OCI-LY7 (cell line): ENCODE data around the gene HIVEP3. TPM values are rescaled to one million over a fixed set of nuclear protein-coding genes. Genes with fewer than 3 reads are reported as not detected.

Experiments
- BruUV-seq: library from RNA; stranded (reverse); fragments of 400-500 nt; replicated peaks from 2 replicates; lab custom pipeline; 2021; lab: Mats Ljungman, UMichigan
- CTCF ChIA-PET: fragments of 300-600 bp; sonication (Branson Sonifier 250); formaldehyde crosslinking; loops from one replicate; lab custom pipeline; 2022; ENCODE audit warnings: antibody characterized with exemption; ENCODE audit not compliant: unreplicated experiment; lab: Charles Lee
- POLR2A ChIA-PET: fragments of 300-600 bp; sonication (Branson Sonifier 250); formaldehyde crosslinking; loops from one replicate; lab custom pipeline; 2022; ENCODE audit warnings: antibody characterized with exemption; lab: Charles Lee
- DNase-seq: peaks from one replicate; pipeline ENCODE4 v3.0.0-alpha.2; 2015; ENCODE audit warnings: low spot score
- H2AFZ ChIP-seq: fragments of 200-600 bp; sonication (generic), shearing (Covaris generic); 2 replicates; pipeline ENCODE4 v1.6.1; 2014; ENCODE audit warnings: mild to moderate bottlenecking, antibody characterized with exemption, low read length, moderate library complexity
- H3K27ac ChIP-seq: fragments of 200-600 bp; sonication (generic); 2 replicates; pipeline ENCODE4 v1.5.1; 2014; ENCODE audit warnings: mixed run types, low read depth, mild to moderate bottlenecking, moderate library complexity, low read length, inconsistent platforms; ENCODE audit not compliant: poor library complexity, severe bottlenecking
- H3K36me3 ChIP-seq: fragments of 200-600 bp; sonication (generic); 2 replicates; pipeline ENCODE4 v1.6.1; 2014; ENCODE audit warnings: mild to moderate bottlenecking, antibody characterized with exemption, low read length, moderate library complexity, mixed read lengths; ENCODE audit not compliant: insufficient read depth
- H3K4me1 ChIP-seq: fragments of 200-600 bp; sonication (generic); 2 replicates; pipeline ENCODE4 v1.5.1; 2014; ENCODE audit warnings: mild to moderate bottlenecking, low read length; ENCODE audit not compliant: insufficient read depth, poor library complexity, severe bottlenecking
- H3K4me2 ChIP-seq: fragments of 200-600 bp; sonication (generic); 2 replicates; pipeline ENCODE4 v1.6.1; 2014; ENCODE audit warnings: mild to moderate bottlenecking, low read length
- H3K4me3 ChIP-seq: fragments of 200-600 bp; sonication (generic); 2 replicates; pipeline ENCODE4 v1.5.1; 2014; ENCODE audit warnings: mild to moderate bottlenecking, low read depth, low read length; ENCODE audit not compliant: poor library complexity, severe bottlenecking
- H3K79me2 ChIP-seq: fragments of 200-600 bp; sonication (generic); 2 replicates; pipeline ENCODE4 v1.6.1; 2016; ENCODE audit warnings: low read depth, mild to moderate bottlenecking, low read length, moderate library complexity, mixed read lengths; ENCODE audit not compliant: insufficient read depth
- H3K9me2 ChIP-seq: fragments of 200-600 bp; sonication (generic); 2 replicates; pipeline ENCODE4 v1.6.1; 2016; ENCODE audit warnings: mild to moderate bottlenecking, low read length, mixed read lengths; ENCODE audit not compliant: insufficient read depth
- H3K9me3 ChIP-seq: fragments of 200-600 bp; sonication (generic); 2 replicates; pipeline ENCODE4 v1.6.1; 2014; ENCODE audit warnings: mild to moderate bottlenecking, mixed run types, low read length, mixed read lengths
- H4K20me1 ChIP-seq: fragments of 200-600 bp; sonication (generic); 2 replicates; pipeline ENCODE4 v1.6.1; 2014; ENCODE audit warnings: mild to moderate bottlenecking, antibody characterized with exemption, low read length, moderate library complexity, mixed read lengths; ENCODE audit not compliant: insufficient read depth
- EZH2phosphoT487 ChIP-seq: fragments of 200-600 bp; sonication (generic); IDR thresholded peaks from 2 replicates; pipeline ENCODE4 v1.6.1; 2018; ENCODE audit warnings: low read depth, borderline replicate concordance, mild to moderate bottlenecking, mixed run types, antibody characterized with exemption, low read length, moderate library complexity, mixed read lengths
- intact Hi-C: fragments of 100-400 bp; cut with micrococcal nuclease; formaldehyde crosslinking; loops from one replicate; pipeline ENCODE4 v1.10.0; 2022; ENCODE audit not compliant: unreplicated experiment
- total RNA-seq, 2 experiments: library from RNA; depleted of rRNA in 1 of 2; stranded (reverse); fragments of >200 nt in 1 of 2; shearing (Covaris generic) in 1 of 2; gene quantifications; 2 replicates each; pipeline ENCODE4 v1.2.3, GENCODE V29; 2014 to 2022
- TF ChIP-seq, protein P1 (sequence below): fragments of 200-600 bp; sonication (generic); conservative IDR thresholded peaks from 2 replicates; pipeline ENCODE4 v1.5.1; 2014; ENCODE audit warnings: mild to moderate bottlenecking, antibody characterized with exemption, low read length, moderate library complexity, mixed read lengths

HIVEP3 gene
- total RNA-seq, 2 experiments from 2014 or later, result 0.53 to 0.60 TPM

DNA sequence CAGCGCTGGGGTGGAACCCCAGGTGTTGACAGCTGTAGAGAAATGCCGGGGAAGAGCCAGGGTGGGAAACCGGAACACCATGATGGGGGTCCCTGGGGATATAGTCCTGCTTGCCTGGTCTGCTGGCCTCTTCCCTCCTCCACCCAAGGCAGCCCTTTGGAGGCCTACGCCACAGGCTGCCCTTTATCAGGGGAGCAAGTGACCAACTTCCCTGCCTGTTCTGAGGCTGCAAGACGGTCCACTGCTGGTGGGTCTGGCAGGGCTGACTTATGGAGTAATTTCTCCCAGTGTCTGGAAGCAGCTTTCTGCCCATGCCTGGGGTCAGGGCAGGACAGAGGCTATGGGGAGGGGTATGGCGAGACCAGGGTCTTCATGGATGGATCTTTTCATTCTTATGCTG lies 383.4 kb downstream of the HIVEP3 start:
- no peak for TF ChIP-seq EZH2phosphoT487
- TF ChIP-seq, protein P1, sequence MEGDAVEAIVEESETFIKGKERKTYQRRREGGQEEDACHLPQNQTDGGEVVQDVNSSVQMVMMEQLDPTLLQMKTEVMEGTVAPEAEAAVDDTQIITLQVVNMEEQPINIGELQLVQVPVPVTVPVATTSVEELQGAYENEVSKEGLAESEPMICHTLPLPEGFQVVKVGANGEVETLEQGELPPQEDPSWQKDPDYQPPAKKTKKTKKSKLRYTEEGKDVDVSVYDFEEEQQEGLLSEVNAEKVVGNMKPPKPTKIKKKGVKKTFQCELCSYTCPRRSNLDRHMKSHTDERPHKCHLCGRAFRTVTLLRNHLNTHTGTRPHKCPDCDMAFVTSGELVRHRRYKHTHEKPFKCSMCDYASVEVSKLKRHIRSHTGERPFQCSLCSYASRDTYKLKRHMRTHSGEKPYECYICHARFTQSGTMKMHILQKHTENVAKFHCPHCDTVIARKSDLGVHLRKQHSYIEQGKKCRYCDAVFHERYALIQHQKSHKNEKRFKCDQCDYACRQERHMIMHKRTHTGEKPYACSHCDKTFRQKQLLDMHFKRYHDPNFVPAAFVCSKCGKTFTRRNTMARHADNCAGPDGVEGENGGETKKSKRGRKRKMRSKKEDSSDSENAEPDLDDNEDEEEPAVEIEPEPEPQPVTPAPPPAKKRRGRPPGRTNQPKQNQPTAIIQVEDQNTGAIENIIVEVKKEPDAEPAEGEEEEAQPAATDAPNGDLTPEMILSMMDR, result no peak
- peaks cover 16% of the 10 kb centered on the region for H3K4me1 ChIP-seq
- H3K79me2 ChIP-seq, result no peaks in the 10 kb centered on the region
- H2AFZ ChIP-seq, result no peak overlapping the region
- H3K9me2 ChIP-seq, result no peaks in the 10 kb centered on the region
- no peak for DNase-seq
- ChIA-PET POLR2A (no interaction called here), CTCF (no interaction called here)
- intact Hi-C loops, result no loop called here
- H3K27ac ChIP-seq, result no peak overlapping the region
- no peaks in the 10 kb centered on the region for H4K20me1 ChIP-seq
- no peaks in the 10 kb centered on the region for H3K36me3 ChIP-seq
- H3K9me3 ChIP-seq, result no peaks in the 10 kb centered on the region
- H3K4me3 ChIP-seq, result no peak overlapping the region
- H3K4me2 ChIP-seq, result no peak overlapping the region
- BruUV-seq, result no TSS peak

DNA sequence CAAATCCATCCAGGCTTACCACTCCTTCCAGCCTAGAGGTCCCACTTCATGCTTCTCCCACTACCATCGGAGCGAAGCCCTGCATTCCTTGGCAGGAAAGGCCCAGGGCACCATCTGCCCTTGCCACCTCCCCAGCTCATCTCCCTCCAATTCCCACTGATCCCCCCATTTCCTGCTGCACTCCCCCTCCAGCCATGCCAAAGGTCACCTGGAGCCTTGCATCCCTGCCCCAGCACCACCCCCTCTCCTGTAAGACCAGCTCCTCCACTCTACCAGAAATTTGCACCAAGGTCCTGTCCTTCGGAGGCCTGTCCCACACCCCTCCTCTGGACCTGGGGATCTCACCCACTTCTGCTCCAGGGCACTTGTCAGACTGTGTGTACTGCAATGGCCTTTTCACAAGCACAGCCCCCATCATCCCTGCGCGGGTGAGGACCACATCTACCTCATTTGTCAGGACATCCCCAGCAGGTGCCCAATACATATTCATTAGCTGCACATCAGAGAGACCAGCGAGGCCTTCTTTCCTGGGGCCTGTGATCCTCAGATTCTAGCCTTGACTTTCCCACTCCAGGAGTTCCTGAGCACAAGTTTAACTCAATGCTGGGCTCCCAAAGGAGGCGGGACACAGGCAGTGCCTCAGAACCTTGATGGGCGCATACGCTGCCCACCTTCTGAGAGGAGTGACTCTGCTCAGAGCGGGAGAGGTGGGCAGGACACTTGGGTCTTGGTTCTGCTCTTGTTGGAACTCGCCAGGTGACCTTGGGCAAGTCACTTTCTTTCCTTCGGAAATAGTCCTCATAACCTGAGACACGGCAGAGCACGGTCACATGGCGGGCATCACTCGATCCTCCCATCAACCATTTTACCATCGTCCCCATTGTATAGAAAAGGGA lies 384.3 kb downstream of the HIVEP3 start:
- no peaks in the 10 kb centered on the region for H3K79me2 ChIP-seq
- TF ChIP-seq, protein P1, result no peak
- no peak for TF ChIP-seq EZH2phosphoT487
- DNase-seq, result no peak
- H2AFZ ChIP-seq, result no peak overlapping the region
- H3K4me3 ChIP-seq, result no peak overlapping the region
- H3K4me1 ChIP-seq, result peaks cover 16% of the 10 kb centered on the region
- BruUV-seq, result no TSS peak
- no peaks in the 10 kb centered on the region for H3K36me3 ChIP-seq
- H3K4me2 ChIP-seq, result no peak overlapping the region
- ChIA-PET POLR2A (no interaction called here), CTCF (no interaction called here)
- no peaks in the 10 kb centered on the region for H4K20me1 ChIP-seq
- intact Hi-C loops, result no loop called here
- H3K9me2 ChIP-seq, result no peaks in the 10 kb centered on the region
- no peak overlapping the region for H3K27ac ChIP-seq
- H3K9me3 ChIP-seq, result no peaks in the 10 kb centered on the region

DNA sequence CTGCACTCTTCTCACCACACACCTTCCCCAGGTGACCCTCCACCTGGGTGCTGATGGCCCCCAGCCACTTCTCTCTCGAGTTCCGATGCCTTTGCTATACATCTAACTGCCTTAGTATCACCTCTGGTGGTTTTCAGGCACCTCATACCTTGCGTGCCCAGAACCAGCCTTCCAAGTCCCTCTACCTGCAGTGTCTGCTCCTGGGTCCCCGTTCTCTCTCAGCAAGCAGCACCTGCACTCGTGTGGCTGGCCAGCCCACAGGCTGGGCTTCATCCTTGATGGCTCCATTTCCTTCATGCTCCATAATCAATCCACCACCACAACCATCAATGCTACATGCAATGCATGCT lies 385.0 kb downstream of the HIVEP3 start:
- intact Hi-C loops, result no loop called here
- DNase-seq, result no peak
- H3K4me2 ChIP-seq, result no peak overlapping the region
- no peaks in the 10 kb centered on the region for H3K79me2 ChIP-seq
- H3K4me3 ChIP-seq, result no peak overlapping the region
- H2AFZ ChIP-seq, result no peak overlapping the region
- H3K9me2 ChIP-seq, result no peaks in the 10 kb centered on the region
- H3K4me1 ChIP-seq, result peaks cover 16% of the 10 kb centered on the region
- ChIA-PET CTCF (no interaction called here), POLR2A (no interaction called here)
- no peak overlapping the region for H3K27ac ChIP-seq
- H3K36me3 ChIP-seq, result no peaks in the 10 kb centered on the region
- no TSS peak for BruUV-seq
- H4K20me1 ChIP-seq, result no peaks in the 10 kb centered on the region
- TF ChIP-seq EZH2phosphoT487, result no peak
- TF ChIP-seq, protein P1, result no peak
- no peaks in the 10 kb centered on the region for H3K9me3 ChIP-seq
